Endothelial cell of umbilical vein (primary cell): ENCODE measurements around the gene GTF3C5. TPM values are rescaled to one million over a fixed set of nuclear protein-coding genes. Genes with fewer than 3 reads are reported as not detected.

Experiments
- BruUV-seq: library from RNA; stranded (reverse); fragments of 400-500 nt; replicated peaks from 2 replicates; lab custom pipeline; 2021; lab: Mats Ljungman, UMichigan
- CTCF ChIA-PET: fragments of 300-600, 350-600 bp; sonication (Branson Sonifier 250); formaldehyde crosslinking; loops from one replicate; lab custom pipeline; 2021; ENCODE audit warnings: antibody characterized with exemption, inconsistent platforms; lab: Charles Lee
- POLR2A ChIA-PET: fragments of 300-600, 350-600 bp; sonication (Branson Sonifier 250); formaldehyde crosslinking; loops from one replicate; lab custom pipeline; 2021; ENCODE audit warnings: antibody characterized with exemption, inconsistent platforms; lab: Charles Lee
- DNase-seq: peaks from one replicate; pipeline ENCODE4 v3.0.0-alpha.2; 2011; ENCODE audit warnings: low read depth, low spot score
- FAIRE-seq: peaks from 2 replicates; lab custom pipeline; 2011; peaks lifted over from hg19 to GRCh38; lab: Jason Lieb, UNC
- H2AFZ ChIP-seq: 2 replicates; pipeline ENCODE4 v1.6.0; 2012; ENCODE audit warnings: low read depth, low read length, control low read depth, inconsistent platforms
- H3K27ac ChIP-seq: 2 replicates; pipeline ENCODE4 v1.5.1; 2011; ENCODE audit warnings: low read depth, mild to moderate bottlenecking, control low read depth, low read length, moderate library complexity; ENCODE audit not compliant: insufficient read depth
- H3K27me3 ChIP-seq, 2 experiments: 2 replicates each; pipeline versions ENCODE4 v1.6.0 to v1.6.1; 2011; ENCODE audit warnings: low read length in 2 of 2, mixed read lengths in 1 of 2; ENCODE audit not compliant: control insufficient read depth in 2 of 2, insufficient read depth in 2 of 2
- H3K36me3 ChIP-seq, 2 experiments: 2 replicates in 1 of 2; 3 replicates in 1 of 2; pipeline ENCODE4 v1.5.1; 2011; ENCODE audit warnings: low read length in 2 of 2, mild to moderate bottlenecking in 1 of 2, moderate library complexity in 1 of 2; ENCODE audit not compliant: control insufficient read depth in 2 of 2, insufficient read depth in 2 of 2; ENCODE audit errors: extremely low read depth in 1 of 2
- H3K4me1 ChIP-seq: 3 replicates; pipeline ENCODE4 v1.5.1; 2011; ENCODE audit warnings: mild to moderate bottlenecking, low read length; ENCODE audit not compliant: control insufficient read depth, insufficient read depth; ENCODE audit errors: extremely low read depth
- H3K4me2 ChIP-seq: 2 replicates; pipeline ENCODE4 v1.6.1; 2011; ENCODE audit warnings: low read length, control low read depth, mixed read lengths; ENCODE audit not compliant: insufficient read depth
- H3K4me3 ChIP-seq, 3 experiments: fragments of 200-600 bp in 1 of 3; sonication (generic), shearing (Covaris generic) in 1 of 3; replicated peaks in 1 of 3; 2 replicates each; pipeline ENCODE4 v1.5.1; 2011 to 2016; ENCODE audit warnings: control low read depth in 3 of 3, low read length in 3 of 3, mild to moderate bottlenecking in 2 of 3, inconsistent platforms in 1 of 3, low read depth in 1 of 3, moderate library complexity in 1 of 3; ENCODE audit not compliant: insufficient read depth in 1 of 3
- H3K79me2 ChIP-seq: 2 replicates; pipeline ENCODE4 v1.6.0; 2012; ENCODE audit warnings: low read length, inconsistent platforms; ENCODE audit not compliant: control insufficient read depth, insufficient read depth
- H3K9ac ChIP-seq: replicated peaks from 2 replicates; pipeline ENCODE3; 2011; ENCODE audit warnings: low read length, control low read depth; ENCODE audit not compliant: insufficient read depth; ENCODE audit errors: extremely low read depth
- H3K9me1 ChIP-seq: replicated peaks from 3 replicates; pipeline ENCODE4 v1.6.0; 2011; ENCODE audit warnings: mild to moderate bottlenecking, low read length; ENCODE audit not compliant: control insufficient read depth, insufficient read depth; ENCODE audit errors: extremely low read depth
- H3K9me3 ChIP-seq: replicated peaks from 2 replicates; pipeline ENCODE4 v1.5.1; 2012; ENCODE audit warnings: low read length, inconsistent platforms; ENCODE audit not compliant: control insufficient read depth, insufficient read depth
- H4K20me1 ChIP-seq: replicated peaks from 2 replicates; pipeline ENCODE3; 2011; ENCODE audit warnings: mild to moderate bottlenecking, low read length; ENCODE audit not compliant: control insufficient read depth, insufficient read depth; ENCODE audit errors: extremely low read depth
- CTCF ChIP-seq, 2 donors: IDR thresholded peaks; 1 replicate in 1 of 2; 2 replicates in 1 of 2; pipeline ENCODE4 v1.5.1; 2011; ENCODE audit warnings: low read length in 2 of 2, mild to moderate bottlenecking in 2 of 2, moderate library complexity in 2 of 2, control low read depth in 1 of 2, inconsistent platforms in 1 of 2, low read depth in 1 of 2; ENCODE audit not compliant: insufficient read depth in 1 of 2; ENCODE audit errors: extremely low read depth in 1 of 2
- EZH2 ChIP-seq: IDR thresholded peaks from 2 replicates; pipeline ENCODE4 v1.6.1; 2012; ENCODE audit warnings: borderline replicate concordance, low read depth, mild to moderate bottlenecking, moderate library complexity, low read length, inconsistent platforms; ENCODE audit not compliant: severe bottlenecking
- FOS ChIP-seq: IDR thresholded peaks from 2 replicates; pipeline ENCODE4 v1.6.1; 2011; ENCODE audit warnings: mild to moderate bottlenecking, low read length, moderate library complexity, borderline replicate concordance; ENCODE audit not compliant: insufficient read depth
- GATA2 ChIP-seq: IDR thresholded peaks from 2 replicates; pipeline ENCODE4 v1.7.0; 2011; ENCODE audit warnings: low read depth, mild to moderate bottlenecking, moderate library complexity, mixed read lengths, low read length; ENCODE audit not compliant: insufficient read length, insufficient read depth
- JUN ChIP-seq: IDR thresholded peaks from 2 replicates; pipeline ENCODE4 v1.6.1; 2011; ENCODE audit warnings: borderline replicate concordance, low read depth; ENCODE audit not compliant: insufficient read length, insufficient read depth
- MAX ChIP-seq: IDR thresholded peaks from 2 replicates; pipeline ENCODE4 v1.6.1; 2011; ENCODE audit not compliant: insufficient read depth, insufficient read length
- MYC ChIP-seq: IDR thresholded peaks from one replicate; pipeline ENCODE4 v1.6.1; 2011; ENCODE audit warnings: mild to moderate bottlenecking, low read depth, low read length
- POLR2A ChIP-seq: IDR thresholded peaks from 2 replicates; pipeline ENCODE4 v1.6.1; 2012; ENCODE audit warnings: low read depth, mild to moderate bottlenecking, control low read depth, low read length
- POLR2AphosphoS5 ChIP-seq: IDR thresholded peaks from 2 replicates; pipeline ENCODE4 v1.6.1; 2012; ENCODE audit warnings: low read depth, mild to moderate bottlenecking, control low read depth, low read length, moderate library complexity; ENCODE audit not compliant: insufficient read depth
- dilution Hi-C: fragments of 300-500 bp; cut with MboI; formaldehyde crosslinking; loops from one replicate; pipeline ENCODE4 v1.15.0; 2019; ENCODE audit warnings: low sequenced_read_pairs; ENCODE audit not compliant: extremely low pct_ligation_motif_present
- intact Hi-C: fragments of 100-400 bp; cut with micrococcal nuclease; formaldehyde crosslinking; loops from one replicate; pipeline ENCODE4 v1.10.0; 2022
- polyA plus RNA-seq, 4 experiments: library from polyadenylated mRNA; depleted of rRNA in 3 of 4; stranded (reverse) in 3 of 4; unstranded in 1 of 4; fragments of >200 nt; gene quantifications; 2 replicates each; pipeline versions ENCODE4 v1.2.1 to v1.2.3, GENCODE V29; 2011 to 2012; ENCODE audit warnings: missing spikeins in 1 of 4
- total RNA-seq: library from RNA; stranded (reverse); gene quantifications from 2 replicates; pipeline ENCODE4 v1.2.3, GENCODE V29; 2021

The GTF3C5 gene
- total and polyA plus RNA-seq, 2 donors (not counting 3 experiments of a cell fraction or from before 2014, with no cell fraction given): 65.6 to 73.8 TPM

- Histone ChIP-seq H3K9me1 (no peaks in the 10 kb centered on the region), H3K9ac (no peak overlapping the region), H3K27ac (no peak overlapping the region), H4K20me1 (no peaks in the 10 kb centered on the region), H2AFZ (no peak overlapping the region), H3K27me3 (no peaks in the 10 kb centered on the region), H3K36me3 (no peaks in the 10 kb centered on the region), H3K4me3 (no peak overlapping the region), H3K4me2 (no peak overlapping the region), H3K79me2 (no peaks in the 10 kb centered on the region), H3K9me3 (no peaks in the 10 kb centered on the region), H3K4me1 (no peaks in the 10 kb centered on the region)
- FAIRE-seq (no peak), DNase-seq (no peak)
- intact Hi-C loops (no loop called here), dilution Hi-C loops (no loop called here)
- BruUV-seq: no TSS peak
- ChIA-PET POLR2A (no interaction called here), CTCF (interaction anchor here (1.1 to 1.3 kb wide), 2 partner anchors 11 to 42 kb away, joined by 3 read pairs; no protein-coding TSS in a partner anchor)
- TF ChIP-seq JUN (no peak), GATA2 (no peak), POLR2AphosphoS5 (no peak), POLR2A (no peak), FOS (no peak), MYC (no peak), MAX (no peak), EZH2 (no peak), CTCF (IDR thresholded peaks at IDR 0.05; ENCODE audit: extremely low read depth in 1 of 2, insufficient read depth in 1 of 2, low read depth in 1 of 2, low read length in 2 of 2) (no peak)
Observed at GRCh38 chr9:133090187-133090586, 59.4 kb downstream of the GTF3C5 start.
